HG03432 (cell line): ENCODE results near the gene C1QB.

Experiments used
- ATAC-seq: cut with Tn5 transposase; IDR thresholded peaks from one replicate; pipeline ENCODE4 v1.9.1; 2021; ENCODE audit warnings: mild to moderate bottlenecking, moderate library complexity; ENCODE audit not compliant: unreplicated experiment

The C1QB gene

GRCh38 chr1:22652881-22653316 lies at the start of gene C1QB:
TSS of gene C1QB (plus strand) at chr1:22653236. CDS start at chr1:22659463, 6,227 bp downstream.
- no peak for ATAC-seq

GRCh38 chr1:22606161-22606560 lies 46.9 kb upstream of the C1QB start:
- ATAC-seq: no peak

- no peak for ATAC-seq
Measured at GRCh38 chr1:22607154-22607553, 45.9 kb upstream of the C1QB start.

GRCh38 chr1:22608361-22608760 lies 44.7 kb upstream of the C1QB start:
- no peak for ATAC-seq

GRCh38 chr1:22609291-22609690 lies 43.7 kb upstream of the C1QB start:
- ATAC-seq: no peak

GRCh38 chr1:22611530-22611947 lies 41.5 kb upstream of the C1QB start:
- ATAC-seq: no peak

GRCh38 chr1:22612671-22613571 lies 40.1 kb upstream of the C1QB start:
- ATAC-seq: no peak

- ATAC-seq: no peak
Measured at GRCh38 chr1:22613572-22613918, 39.5 kb upstream of the C1QB start.

GRCh38 chr1:22613951-22614350 lies 39.1 kb upstream of the C1QB start:
- no peak for ATAC-seq

- no peak for ATAC-seq
Measured at GRCh38 chr1:22615886-22616285, 37.1 kb upstream of the C1QB start.

GRCh38 chr1:22616571-22616970 lies 36.5 kb upstream of the C1QB start:
- ATAC-seq: no peak

GRCh38 chr1:22618056-22618455 lies 35.0 kb upstream of the C1QB start:
- ATAC-seq: no peak

GRCh38 chr1:22619252-22619651 lies 33.8 kb upstream of the C1QB start:
- no peak for ATAC-seq

- ATAC-seq: no peak
Measured at GRCh38 chr1:22619798-22620197, 33.2 kb upstream of the C1QB start.

GRCh38 chr1:22621761-22622160 lies 31.3 kb upstream of the C1QB start:
- ATAC-seq: no peak

- no peak for ATAC-seq
Measured at GRCh38 chr1:22625262-22625925, 27.6 kb upstream of the C1QB start.

GRCh38 chr1:22626237-22627157 lies 26.5 kb upstream of the C1QB start:
- ATAC-seq: no peak

GRCh38 chr1:22627331-22627730 lies 25.7 kb upstream of the C1QB start:
- ATAC-seq: no peak

GRCh38 chr1:22628698-22629444 lies 24.2 kb upstream of the C1QB start:
- ATAC-seq: no peak

- ATAC-seq: no peak
Measured at GRCh38 chr1:22629886-22630285, 23.1 kb upstream of the C1QB start.
